ENCODE measurements around the gene BNIP3.

Gene BNIP3

DNA sequence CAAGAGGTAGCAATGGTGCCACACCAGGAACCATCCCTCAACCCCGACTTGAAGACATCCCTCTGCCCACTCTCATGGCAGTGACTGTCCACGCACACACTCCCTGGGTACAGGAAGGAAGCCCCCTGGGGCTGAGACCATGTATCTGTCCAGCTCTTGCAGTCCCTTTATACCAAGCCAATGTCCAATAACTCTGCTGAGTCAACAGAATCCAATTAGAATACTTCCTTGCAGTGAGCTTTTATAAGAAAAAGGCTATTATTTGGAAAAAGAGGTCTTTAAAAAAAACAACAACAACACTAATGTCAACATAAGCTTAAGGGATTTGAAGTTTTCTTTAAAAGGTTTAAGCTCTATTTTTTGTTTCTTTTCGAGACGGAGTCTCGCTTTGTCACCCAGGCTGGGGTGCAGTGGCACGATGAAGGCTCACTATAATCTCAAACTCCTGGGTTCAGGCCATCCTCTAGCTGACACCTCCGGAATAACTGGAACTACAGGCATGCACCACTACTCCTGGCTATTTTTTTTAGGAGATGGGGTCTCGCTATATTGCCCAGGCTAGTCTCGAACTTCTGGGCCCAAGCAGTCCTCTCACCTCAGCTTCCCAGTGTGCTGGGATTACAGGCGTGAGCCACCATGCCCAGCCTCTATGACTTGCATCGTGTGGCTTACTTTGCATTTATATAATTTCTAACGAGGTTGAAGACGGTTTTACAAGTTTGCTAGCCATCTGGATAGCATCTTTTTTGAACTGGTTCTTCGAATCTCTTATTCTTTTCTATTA lies 7.5 kb downstream of the BNIP3 start:
- Histone ChIP-seq H3K27me3 (ENCODE audit: control insufficient read depth, insufficient read depth, low read length) (no peaks in the 10 kb centered on the region), H3K9ac (ENCODE audit: low read depth, low read length) (no peak overlapping the region), H3K4me3 (ENCODE audit: low read depth, low read length) (no peak overlapping the region), H3K36me3 (ENCODE audit: control insufficient read depth, insufficient read depth, low read length) (peaks cover 24% of the 10 kb centered on the region), H3K9me3 (ENCODE audit: control insufficient read depth, insufficient read depth, low read length) (no peaks in the 10 kb centered on the region), H3K4me1 (ENCODE audit: control insufficient read depth, insufficient read depth, low read length) (peaks cover 15% of the 10 kb centered on the region)

DNA sequence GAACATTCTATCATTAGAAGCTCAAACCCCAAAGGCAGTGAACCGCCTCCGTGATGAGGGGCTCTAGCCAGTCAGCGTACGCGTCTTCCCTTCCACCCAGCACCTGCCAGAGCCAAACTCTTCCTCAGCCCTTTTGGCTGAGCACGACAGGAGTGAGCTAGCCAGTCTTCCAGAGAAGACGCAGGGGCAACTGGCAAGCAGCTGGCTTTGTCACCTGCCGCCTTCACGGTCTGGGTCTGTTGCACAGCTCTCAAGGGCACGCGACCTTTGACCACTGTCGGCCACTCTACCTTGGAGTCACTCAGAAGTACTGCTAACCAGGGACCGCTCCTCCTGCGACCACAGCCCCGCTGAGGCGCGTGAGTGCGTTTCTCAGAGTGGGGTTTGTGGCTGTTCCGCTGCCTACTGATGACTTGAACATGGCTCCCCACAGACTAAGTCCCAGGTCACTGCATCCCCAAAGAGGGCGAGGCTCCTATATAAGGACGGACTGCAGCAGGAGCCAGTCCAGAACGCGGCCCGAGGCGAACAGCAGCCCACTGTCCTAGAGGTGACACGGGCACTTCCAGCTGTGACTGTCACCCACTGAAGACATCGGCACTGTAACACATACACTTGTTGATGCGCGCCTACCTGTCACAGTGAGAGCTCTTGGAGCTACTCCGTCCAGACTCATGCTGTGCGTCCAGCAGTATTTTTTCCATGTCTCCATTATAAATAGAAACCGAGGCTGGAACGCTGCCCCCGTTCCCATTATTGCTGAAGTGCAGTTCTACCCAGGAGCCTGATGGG lies 8.4 kb downstream of the BNIP3 start:
- Histone ChIP-seq H3K4me3 (ENCODE audit: low read depth, low read length) (no peak overlapping the region), H3K27me3 (ENCODE audit: control insufficient read depth, insufficient read depth, low read length) (no peaks in the 10 kb centered on the region), H3K9ac (ENCODE audit: low read depth, low read length) (no peak overlapping the region), H3K4me1 (ENCODE audit: control insufficient read depth, insufficient read depth, low read length) (peaks cover 11% of the 10 kb centered on the region), H3K9me3 (ENCODE audit: control insufficient read depth, insufficient read depth, low read length) (no peaks in the 10 kb centered on the region), H3K36me3 (ENCODE audit: control insufficient read depth, insufficient read depth, low read length) (peaks cover 31% of the 10 kb centered on the region)

- Histone ChIP-seq H3K9ac (ENCODE audit: low read depth, low read length) (no peak overlapping the region), H3K4me3 (ENCODE audit: low read depth, low read length) (no peak overlapping the region), H3K27me3 (ENCODE audit: control insufficient read depth, insufficient read depth, low read length) (no peaks in the 10 kb centered on the region), H3K36me3 (ENCODE audit: control insufficient read depth, insufficient read depth, low read length) (peaks cover 31% of the 10 kb centered on the region), H3K4me1 (ENCODE audit: control insufficient read depth, insufficient read depth, low read length) (peaks cover 4% of the 10 kb centered on the region), H3K9me3 (ENCODE audit: control insufficient read depth, insufficient read depth, low read length) (no peaks in the 10 kb centered on the region)
Observed at GRCh38 chr10:131972474-131973071, 9.2 kb downstream of the BNIP3 start.

GRCh38 chr10:131971591-131971990 lies 10.1 kb downstream of the BNIP3 start:
- no peak overlapping the region for H3K9ac ChIP-seq (ENCODE audit: low read depth, low read length)
- peaks cover 31% of the 10 kb centered on the region for H3K36me3 ChIP-seq (ENCODE audit: control insufficient read depth, insufficient read depth, low read length)
- H3K9me3 ChIP-seq (ENCODE audit: control insufficient read depth, insufficient read depth, low read length) = no peaks in the 10 kb centered on the region
- H3K4me1 ChIP-seq (ENCODE audit: control insufficient read depth, insufficient read depth, low read length) = no peaks in the 10 kb centered on the region
- H3K27me3 ChIP-seq (ENCODE audit: control insufficient read depth, insufficient read depth, low read length) = no peaks in the 10 kb centered on the region
- H3K4me3 ChIP-seq (ENCODE audit: low read depth, low read length) = no peak overlapping the region

DNA sequence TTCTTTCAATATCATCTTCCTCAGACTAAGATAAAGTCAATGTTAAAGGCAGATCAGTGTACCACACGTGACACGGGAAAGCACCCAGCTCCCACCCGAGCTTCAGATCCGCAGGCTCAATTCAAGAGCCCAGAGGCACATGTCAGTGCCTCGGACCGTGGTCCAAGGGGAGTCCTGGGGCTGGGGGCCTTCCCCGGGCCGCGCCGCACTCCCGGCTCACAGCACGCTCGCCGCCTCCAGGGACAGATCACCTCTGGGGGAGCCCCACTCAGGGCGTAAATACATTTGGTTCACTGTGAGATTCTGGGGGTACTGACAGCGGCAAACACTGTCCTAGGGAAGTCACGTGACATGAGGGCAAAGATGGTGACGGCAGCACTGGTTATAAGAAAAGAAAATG lies 10.8 kb downstream of the BNIP3 start:
- no peak overlapping the region for H3K9ac ChIP-seq (ENCODE audit: low read depth, low read length)
- H3K27me3 ChIP-seq (ENCODE audit: control insufficient read depth, insufficient read depth, low read length) = no peaks in the 10 kb centered on the region
- no peaks in the 10 kb centered on the region for H3K9me3 ChIP-seq (ENCODE audit: control insufficient read depth, insufficient read depth, low read length)
- H3K4me3 ChIP-seq (ENCODE audit: low read depth, low read length) = no peak overlapping the region
- no peaks in the 10 kb centered on the region for H3K4me1 ChIP-seq (ENCODE audit: control insufficient read depth, insufficient read depth, low read length)
- H3K36me3 ChIP-seq (ENCODE audit: control insufficient read depth, insufficient read depth, low read length) = peaks cover 31% of the 10 kb centered on the region

- no peaks in the 10 kb centered on the region for H3K4me1 ChIP-seq (ENCODE audit: control insufficient read depth, insufficient read depth, low read length)
- no peaks in the 10 kb centered on the region for H3K27me3 ChIP-seq (ENCODE audit: control insufficient read depth, insufficient read depth, low read length)
- H3K9me3 ChIP-seq (ENCODE audit: control insufficient read depth, insufficient read depth, low read length) = no peaks in the 10 kb centered on the region
- H3K36me3 ChIP-seq (ENCODE audit: control insufficient read depth, insufficient read depth, low read length) = peaks cover 31% of the 10 kb centered on the region
- no peak overlapping the region for H3K9ac ChIP-seq (ENCODE audit: low read depth, low read length)
- no peak overlapping the region for H3K4me3 ChIP-seq (ENCODE audit: low read depth, low read length)
Observed at GRCh38 chr10:131968949-131969348, 12.8 kb downstream of the BNIP3 start.

DNA sequence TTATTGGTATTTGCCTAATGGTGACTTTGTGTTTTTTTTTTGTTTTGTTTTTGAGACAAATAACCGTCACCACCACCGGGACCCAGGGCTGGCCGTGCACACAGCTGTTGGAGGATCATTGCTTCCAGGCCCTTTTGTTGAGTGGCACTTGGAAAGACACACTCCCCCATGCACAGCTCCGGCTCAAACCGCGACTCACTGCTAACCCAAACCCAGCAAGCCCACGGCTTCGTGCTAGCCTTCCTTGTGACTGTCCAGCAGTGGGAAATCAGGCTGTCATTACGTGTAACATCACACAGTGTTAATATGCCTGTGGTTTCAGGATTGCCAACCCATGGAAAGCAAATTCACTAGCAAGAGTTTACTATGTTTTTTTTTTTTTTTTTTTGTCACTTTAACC lies 17.4 kb downstream of the BNIP3 start:
- peaks cover 18% of the 10 kb centered on the region for H3K36me3 ChIP-seq (ENCODE audit: control insufficient read depth, insufficient read depth, low read length)
- no peaks in the 10 kb centered on the region for H3K9me3 ChIP-seq (ENCODE audit: control insufficient read depth, insufficient read depth, low read length)
- H3K9ac ChIP-seq (ENCODE audit: low read depth, low read length) = no peak overlapping the region
- no peaks in the 10 kb centered on the region for H3K27me3 ChIP-seq (ENCODE audit: control insufficient read depth, insufficient read depth, low read length)
- H3K4me1 ChIP-seq (ENCODE audit: control insufficient read depth, insufficient read depth, low read length) = no peaks in the 10 kb centered on the region
- no peak overlapping the region for H3K4me3 ChIP-seq (ENCODE audit: low read depth, low read length)

DNA sequence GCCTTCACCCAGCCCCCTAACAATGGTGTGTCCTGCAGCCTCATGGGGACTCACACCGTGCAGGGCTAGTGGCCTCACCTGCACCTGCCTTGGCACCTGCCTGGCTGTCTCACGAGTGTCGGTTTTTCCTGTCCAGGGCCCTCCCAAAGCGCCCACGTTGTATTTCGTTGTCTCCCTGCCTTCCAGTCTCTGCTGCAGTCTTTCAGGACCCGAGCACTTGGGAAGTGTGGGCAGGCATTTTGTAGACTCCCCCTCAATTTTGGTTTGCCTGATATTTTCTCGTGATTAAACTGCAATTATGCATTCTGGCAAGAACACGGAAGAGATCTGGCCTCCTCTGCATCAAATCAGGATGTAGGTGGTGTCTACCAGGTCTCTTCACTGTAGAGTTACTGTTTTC lies 17.9 kb downstream of the BNIP3 start:
- Histone ChIP-seq H3K9ac (ENCODE audit: low read depth, low read length) (no peak overlapping the region), H3K4me1 (ENCODE audit: control insufficient read depth, insufficient read depth, low read length) (no peaks in the 10 kb centered on the region), H3K9me3 (ENCODE audit: control insufficient read depth, insufficient read depth, low read length) (no peaks in the 10 kb centered on the region), H3K4me3 (ENCODE audit: low read depth, low read length) (no peak overlapping the region), H3K27me3 (ENCODE audit: control insufficient read depth, insufficient read depth, low read length) (no peaks in the 10 kb centered on the region), H3K36me3 (ENCODE audit: control insufficient read depth, insufficient read depth, low read length) (peaks cover 13% of the 10 kb centered on the region)

- peaks cover 10% of the 10 kb centered on the region for H3K36me3 ChIP-seq (ENCODE audit: control insufficient read depth, insufficient read depth, low read length)
- H3K9ac ChIP-seq (ENCODE audit: low read depth, low read length) = no peak overlapping the region
- no peaks in the 10 kb centered on the region for H3K4me1 ChIP-seq (ENCODE audit: control insufficient read depth, insufficient read depth, low read length)
- no peaks in the 10 kb centered on the region for H3K9me3 ChIP-seq (ENCODE audit: control insufficient read depth, insufficient read depth, low read length)
- H3K4me3 ChIP-seq (ENCODE audit: low read depth, low read length) = no peak overlapping the region
- no peaks in the 10 kb centered on the region for H3K27me3 ChIP-seq (ENCODE audit: control insufficient read depth, insufficient read depth, low read length)
Observed at GRCh38 chr10:131963350-131963749, 18.4 kb downstream of the BNIP3 start.

DNA sequence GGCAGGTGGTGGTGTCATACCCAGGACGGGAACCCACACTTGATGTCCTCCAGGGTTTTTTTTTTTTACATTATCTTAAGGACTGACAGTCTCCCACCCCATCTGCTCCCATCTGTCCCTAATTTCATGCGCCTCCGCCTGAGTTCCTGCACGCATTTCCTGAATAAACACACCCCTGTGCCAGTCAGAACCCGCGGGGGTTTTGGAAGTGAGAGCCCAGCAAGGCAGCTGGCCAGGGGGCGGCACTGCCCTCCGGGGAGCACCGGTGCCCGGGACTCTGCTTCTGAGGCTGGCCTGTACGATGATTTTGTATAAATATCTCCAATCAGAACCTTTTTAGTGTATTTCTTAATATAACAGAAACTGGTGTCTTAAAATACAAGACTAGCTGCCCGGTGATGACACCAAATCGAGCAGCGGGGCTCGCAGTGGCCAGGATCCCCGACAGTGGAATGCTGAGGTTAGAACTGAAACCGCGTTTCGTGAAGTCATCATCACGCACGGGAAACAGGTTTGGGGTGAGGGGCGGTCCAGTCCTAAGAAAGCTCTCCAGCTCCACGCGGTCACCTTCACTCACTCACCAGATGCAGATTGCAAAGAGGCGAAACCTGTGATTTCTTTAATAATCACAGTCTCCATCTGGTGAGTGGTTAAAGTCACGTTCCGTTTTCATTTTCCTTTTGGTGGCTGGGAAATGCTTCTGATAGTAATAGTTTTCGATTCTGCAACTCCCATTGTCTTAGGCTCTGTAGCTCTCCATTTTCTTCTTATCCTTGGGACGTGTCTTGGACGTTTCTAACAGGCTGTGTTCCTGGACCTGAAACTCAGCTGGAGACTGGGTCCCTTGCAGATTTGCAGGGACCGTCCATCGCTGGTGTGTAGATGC lies 19.7 kb downstream of the BNIP3 start:
- Histone ChIP-seq H3K9me3 (ENCODE audit: control insufficient read depth, insufficient read depth, low read length) (no peaks in the 10 kb centered on the region), H3K27me3 (ENCODE audit: control insufficient read depth, insufficient read depth, low read length) (no peaks in the 10 kb centered on the region), H3K4me3 (ENCODE audit: low read depth, low read length) (no peak overlapping the region), H3K9ac (ENCODE audit: low read depth, low read length) (no peak overlapping the region), H3K36me3 (ENCODE audit: control insufficient read depth, insufficient read depth, low read length) (peaks cover 16% of the 10 kb centered on the region), H3K4me1 (ENCODE audit: control insufficient read depth, insufficient read depth, low read length) (no peaks in the 10 kb centered on the region)

DNA sequence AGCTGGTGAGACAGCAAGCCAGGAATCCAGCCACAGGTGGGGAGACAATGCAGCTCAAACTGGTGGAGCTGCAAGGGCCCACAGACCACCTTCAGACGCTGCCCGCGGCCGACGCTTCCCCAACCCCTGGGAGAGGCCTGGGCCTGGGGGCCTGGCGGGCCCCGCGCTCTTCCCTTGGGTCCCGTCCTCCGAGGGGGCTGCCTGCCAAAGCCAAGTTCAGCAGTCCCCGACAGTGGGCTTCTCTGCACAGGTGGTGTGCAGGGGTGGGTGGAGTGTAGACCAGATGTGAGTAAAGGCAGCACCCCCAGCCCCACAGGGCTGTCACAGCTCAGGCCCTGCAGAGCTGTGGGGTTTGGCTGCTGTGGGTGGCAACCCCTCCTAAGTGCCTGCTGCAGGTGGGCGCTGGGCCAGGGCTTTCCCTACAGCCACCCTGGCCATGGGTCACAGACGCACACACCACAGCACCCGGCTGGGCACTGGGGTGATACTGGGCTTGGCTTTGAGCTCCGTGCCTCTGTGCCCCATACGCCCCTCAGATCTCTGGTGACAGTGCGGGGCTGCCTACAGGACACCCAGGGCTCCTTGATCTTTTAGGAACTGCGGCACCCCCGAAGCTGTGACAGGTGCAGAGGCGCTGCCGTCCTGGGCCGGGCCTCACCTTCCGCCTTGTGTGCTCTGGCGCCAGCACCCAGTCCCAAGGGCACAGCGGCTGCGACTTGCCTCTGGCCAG lies 20.5 kb downstream of the BNIP3 start:
- no peaks in the 10 kb centered on the region for H3K9me3 ChIP-seq (ENCODE audit: control insufficient read depth, insufficient read depth, low read length)
- peaks cover 20% of the 10 kb centered on the region for H3K36me3 ChIP-seq (ENCODE audit: control insufficient read depth, insufficient read depth, low read length)
- no peak overlapping the region for H3K9ac ChIP-seq (ENCODE audit: low read depth, low read length)
- H3K4me3 ChIP-seq (ENCODE audit: low read depth, low read length) = no peak overlapping the region
- no peaks in the 10 kb centered on the region for H3K27me3 ChIP-seq (ENCODE audit: control insufficient read depth, insufficient read depth, low read length)
- no peaks in the 10 kb centered on the region for H3K4me1 ChIP-seq (ENCODE audit: control insufficient read depth, insufficient read depth, low read length)

Measured in iPS-15b (cell line).